PC-3 (cell line): ENCODE results near the gene FOXL2NB. TPM values are rescaled to one million over a fixed set of nuclear protein-coding genes. Genes with fewer than 3 reads are reported as not detected.

Source experiments
- ATAC-seq: fragments of 200-7000 bp; cut with Tn5 transposase; 2 replicates; pipeline ENCODE4 v1.9.1; 2020; ENCODE audit warnings: mild to moderate bottlenecking, moderate library complexity
- BruUV-seq: library from RNA; stranded (reverse); fragments of 400-500 nt; replicated peaks from 2 replicates; lab custom pipeline; 2021; lab: Mats Ljungman, UMichigan
- CTCF ChIA-PET: fragments of 300-600 bp; sonication (Branson Sonifier 250); formaldehyde crosslinking; loops from one replicate; lab custom pipeline; 2022; ENCODE audit warnings: antibody characterized with exemption; lab: Charles Lee
- POLR2A ChIA-PET: fragments of 300-600 bp; sonication (Branson Sonifier 250); formaldehyde crosslinking; loops from one replicate; lab custom pipeline; 2022; ENCODE audit warnings: antibody characterized with exemption; ENCODE audit not compliant: unreplicated experiment; lab: Charles Lee
- DNase-seq: peaks from one replicate; pipeline ENCODE4 v3.0.0-alpha.2; 2015
- H2AFZ ChIP-seq: fragments of 300-600 bp; sonication (generic); 2 replicates; pipeline ENCODE4 v1.6.0; 2016; ENCODE audit warnings: antibody characterized with exemption, low read length
- H3F3A ChIP-seq: fragments of 300-600 bp; sonication (generic); one replicate; pipeline ENCODE4 v1.6.0; 2017; ENCODE audit warnings: antibody characterized with exemption, low read length, control low read depth, mild to moderate bottlenecking; ENCODE audit not compliant: unreplicated experiment
- H3K27ac ChIP-seq: fragments of 300-600 bp; sonication (generic); 2 replicates; pipeline ENCODE4 v1.5.1; 2016; ENCODE audit warnings: mild to moderate bottlenecking, low read length
- H3K27me3 ChIP-seq: fragments of 300-600 bp; sonication (generic); 2 replicates; pipeline ENCODE4 v1.6.1; 2016; ENCODE audit warnings: low read length, mixed read lengths
- H3K36me3 ChIP-seq: fragments of 300-600 bp; sonication (generic); 2 replicates; pipeline ENCODE4 v1.6.1; 2016; ENCODE audit warnings: low read depth, mixed run types, low read length, mixed read lengths
- H3K4me1 ChIP-seq: fragments of 300-600 bp; sonication (generic); 2 replicates; pipeline ENCODE4 v1.5.1; 2016; ENCODE audit warnings: low read length; ENCODE audit not compliant: insufficient read depth
- H3K4me2 ChIP-seq: fragments of 300-600 bp; sonication (generic); 2 replicates; pipeline ENCODE4 v1.6.0; 2016; ENCODE audit warnings: low read length
- H3K4me3 ChIP-seq: fragments of 300-600 bp; sonication (generic); 2 replicates; pipeline ENCODE4 v1.5.1; 2016; ENCODE audit warnings: mild to moderate bottlenecking, low read length, mixed read lengths
- H3K79me2 ChIP-seq: fragments of 300-600 bp; sonication (generic); 2 replicates; pipeline ENCODE4 v1.6.1; 2017; ENCODE audit warnings: low read length, mixed read lengths
- H3K9ac ChIP-seq: fragments of 300-600 bp; sonication (generic); 2 replicates; pipeline ENCODE4 v1.6.0; 2016; ENCODE audit warnings: mild to moderate bottlenecking, low read length
- H3K9me2 ChIP-seq: fragments of 300-600 bp; sonication (generic); replicated peaks from 2 replicates; pipeline ENCODE4 v1.6.1; 2016; ENCODE audit warnings: mixed run types, low read length, mixed read lengths
- H3K9me3 ChIP-seq: fragments of 300-600 bp; sonication (generic); 2 replicates; pipeline ENCODE4 v1.6.1; 2016; ENCODE audit warnings: low read length, mixed read lengths
- H4K20me1 ChIP-seq: fragments of 300-600 bp; sonication (generic); 2 replicates; pipeline ENCODE4 v1.6.1; 2016; ENCODE audit warnings: low read length, mixed read lengths
- CTCF ChIP-seq: fragments of 300-600 bp; sonication (generic); conservative IDR thresholded peaks from 2 replicates; pipeline ENCODE4 v1.5.1; 2017; ENCODE audit warnings: antibody characterized with exemption, low read depth, mild to moderate bottlenecking, low read length
- EZH2 ChIP-seq: fragments of 300-600 bp; sonication (generic); IDR thresholded peaks from one replicate; pipeline ENCODE4 v1.6.1; 2017; ENCODE audit warnings: antibody characterized with exemption, mild to moderate bottlenecking, low read length; ENCODE audit not compliant: unreplicated experiment
- EZH2phosphoT487 ChIP-seq: fragments of 300-600 bp; sonication (generic); IDR thresholded peaks from 2 replicates; pipeline ENCODE4 v1.6.1; 2018; ENCODE audit warnings: mild to moderate bottlenecking, antibody characterized with exemption, low read length, borderline replicate concordance
- intact Hi-C: fragments of 100-400 bp; cut with micrococcal nuclease; formaldehyde crosslinking; loops from 2 replicates; pipeline ENCODE4 v1.9.0; 2023
- total RNA-seq: library from RNA; depleted of rRNA; stranded (reverse); fragments of >200 nt; gene quantifications from 2 replicates; pipeline ENCODE4 v1.2.3, GENCODE V29; 2014

FOXL2NB gene
- total RNA-seq, 1 experiment from 2014 or later: not detected

GRCh38 chr3:138964264-138964663, 17.2 kb downstream of the FOXL2NB start:
- H3K9ac ChIP-seq: no peak overlapping the region
- TF ChIP-seq EZH2 (no peak), CTCF (no peak), EZH2phosphoT487 (no peak)
- H3K9me3 ChIP-seq: no peaks in the 10 kb centered on the region
- DNase-seq: peak; percentile 47
- H3K27ac ChIP-seq: no peak overlapping the region
- ATAC-seq: peak; percentile 92
- no peak overlapping the region for H2AFZ ChIP-seq
- CTCF ChIA-PET: no interaction called here
- H3K4me1 ChIP-seq: peaks cover 11% of the 10 kb centered on the region; the same call in 1 of the 2 replicates
- H3K4me2 ChIP-seq: no peak overlapping the region
- no TSS peak for BruUV-seq
- H3K36me3 ChIP-seq: no peaks in the 10 kb centered on the region
- no peak overlapping the region for H3K4me3 ChIP-seq
- POLR2A ChIA-PET: no interaction called here
- H3K9me2 ChIP-seq: no peaks in the 10 kb centered on the region
- intact Hi-C loops: no loop called here
- no peaks in the 10 kb centered on the region for H3F3A ChIP-seq
- no peaks in the 10 kb centered on the region for H3K79me2 ChIP-seq
- H4K20me1 ChIP-seq: no peaks in the 10 kb centered on the region
- H3K27me3 ChIP-seq: no peaks in the 10 kb centered on the region

- Histone ChIP-seq H3K79me2 (no peaks in the 10 kb centered on the region), H3K9me3 (no peaks in the 10 kb centered on the region), H3K27me3 (no peaks in the 10 kb centered on the region), H3K27ac (no peak overlapping the region), H3K4me1 (peaks cover 11% of the 10 kb centered on the region; the same call in 1 of the 2 replicates), H3K4me3 (no peak overlapping the region), H3K4me2 (no peak overlapping the region), H3K9me2 (no peaks in the 10 kb centered on the region), H3K36me3 (no peaks in the 10 kb centered on the region), H4K20me1 (no peaks in the 10 kb centered on the region), H3K9ac (no peak overlapping the region), H2AFZ (no peak overlapping the region), H3F3A (no peaks in the 10 kb centered on the region)
- no peak for TF ChIP-seq CTCF
- no peak for TF ChIP-seq EZH2phosphoT487
- no peak for TF ChIP-seq EZH2
- no TSS peak for BruUV-seq
- no peak for ATAC-seq
- ChIA-PET POLR2A (interaction anchor here (0.6 kb wide), 1 partner anchor 856 kb away, joined by 6 read pairs; no protein-coding TSS in a partner anchor), CTCF (no interaction called here)
- no peak for DNase-seq
- intact Hi-C loops: no loop called here
These were observed 17.9 kb downstream of the FOXL2NB start for GRCh38 chr3:138964923-138965322.

- CTCF ChIA-PET: no interaction called here
- Histone ChIP-seq H2AFZ (no peak overlapping the region), H3K4me2 (no peak overlapping the region), H4K20me1 (no peaks in the 10 kb centered on the region), H3K9me2 (no peaks in the 10 kb centered on the region), H3K4me3 (no peak overlapping the region), H3F3A (no peaks in the 10 kb centered on the region), H3K9ac (no peak overlapping the region), H3K27me3 (no peaks in the 10 kb centered on the region), H3K36me3 (no peaks in the 10 kb centered on the region), H3K79me2 (no peaks in the 10 kb centered on the region), H3K27ac (no peak overlapping the region), H3K4me1 (peaks cover 8% of the 10 kb centered on the region), H3K9me3 (no peaks in the 10 kb centered on the region)
- intact Hi-C loops: no loop called here
- TF ChIP-seq CTCF (no peak), EZH2phosphoT487 (no peak), EZH2 (no peak)
- no peak for ATAC-seq
- BruUV-seq: no TSS peak
- no peak for DNase-seq
- POLR2A ChIA-PET: no interaction called here
These were observed 24.8 kb downstream of the FOXL2NB start for GRCh38 chr3:138971766-138972320.
